Right lobe of liver (tissue), 4 donors: ENCODE measurements around the gene MIER2.
"Not testable (repeated sequence)": the region's sequence is repeated elsewhere in the genome, so short reads cannot be mapped to it uniquely, and the experiment has no call there.

Source experiments
- POLR2A ChIP-seq: fragments of 450-650 bp; IDR thresholded peaks from one replicate; pipeline ENCODE4 v1.6.1; 2017; ENCODE audit warnings: antibody characterized with exemption, mild to moderate bottlenecking
- TF ChIP-seq, protein P1 (sequence below), 4 donors: fragments of 200-600 bp in 3 of 4; fragments of 450-650 bp in 1 of 4; IDR thresholded peaks; one replicate each; pipeline versions ENCODE4 v1.5.1 to v1.8.0; 2016 to 2022; ENCODE audit warnings: antibody characterized with exemption in 4 of 4, mild to moderate bottlenecking in 2 of 4
- donor health status: DM: no; HTN: no; CAD: no.
- donor health status: DM: no; HTN: no; CAD: no.
- donor health status: DM: no; HTN: yes; CAD: no.

DNA sequence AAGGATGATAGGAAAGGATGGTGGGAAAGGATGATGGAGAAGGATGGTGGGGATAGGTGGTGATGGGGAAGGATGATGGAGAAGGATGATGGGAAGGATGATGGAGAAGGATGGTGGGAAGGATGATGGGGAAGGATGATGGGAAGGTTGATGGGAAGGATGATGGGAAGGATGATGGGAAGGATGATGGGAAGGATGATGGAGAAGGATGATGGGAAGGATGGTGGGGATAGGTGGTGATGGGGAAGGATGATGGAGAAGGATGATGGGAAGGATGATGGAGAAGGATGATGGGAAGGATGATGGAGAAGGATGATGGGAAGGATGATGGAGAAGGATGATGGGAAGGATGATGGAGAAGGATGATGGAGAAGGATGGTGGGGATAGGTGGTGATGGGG lies 49.0 kb upstream of the MIER2 start:
- TF ChIP-seq, protein P1, sequence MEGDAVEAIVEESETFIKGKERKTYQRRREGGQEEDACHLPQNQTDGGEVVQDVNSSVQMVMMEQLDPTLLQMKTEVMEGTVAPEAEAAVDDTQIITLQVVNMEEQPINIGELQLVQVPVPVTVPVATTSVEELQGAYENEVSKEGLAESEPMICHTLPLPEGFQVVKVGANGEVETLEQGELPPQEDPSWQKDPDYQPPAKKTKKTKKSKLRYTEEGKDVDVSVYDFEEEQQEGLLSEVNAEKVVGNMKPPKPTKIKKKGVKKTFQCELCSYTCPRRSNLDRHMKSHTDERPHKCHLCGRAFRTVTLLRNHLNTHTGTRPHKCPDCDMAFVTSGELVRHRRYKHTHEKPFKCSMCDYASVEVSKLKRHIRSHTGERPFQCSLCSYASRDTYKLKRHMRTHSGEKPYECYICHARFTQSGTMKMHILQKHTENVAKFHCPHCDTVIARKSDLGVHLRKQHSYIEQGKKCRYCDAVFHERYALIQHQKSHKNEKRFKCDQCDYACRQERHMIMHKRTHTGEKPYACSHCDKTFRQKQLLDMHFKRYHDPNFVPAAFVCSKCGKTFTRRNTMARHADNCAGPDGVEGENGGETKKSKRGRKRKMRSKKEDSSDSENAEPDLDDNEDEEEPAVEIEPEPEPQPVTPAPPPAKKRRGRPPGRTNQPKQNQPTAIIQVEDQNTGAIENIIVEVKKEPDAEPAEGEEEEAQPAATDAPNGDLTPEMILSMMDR (IDR thresholded peaks at IDR 0.05) = not testable (repeated sequence)
- not testable (repeated sequence) for TF ChIP-seq POLR2A
